GM21619 (cell line): Measurements from ENCODE around the gene RPL27A.
"Not testable (repeated sequence)": the region's sequence is repeated elsewhere in the genome, so short reads cannot be mapped to it uniquely, and the experiment has no call there.

ENCODE experiments used
- ATAC-seq: cut with Tn5 transposase; IDR thresholded peaks from one replicate; pipeline ENCODE4 v1.9.1; 2021; ENCODE audit not compliant: unreplicated experiment

Gene RPL27A

GRCh38 chr11:8682303-8683114 lies at the start of gene RPL27A, which contains the start of gene TRIM66:
RPL27A (plus strand) TSS chr11:8682792; CDS start chr11:8682814, 22 bp downstream.
TRIM66 (minus strand) TSS chr11:8682665; CDS start chr11:8672274, 10,391 bp downstream.
- peak; percentile 92 for ATAC-seq

GRCh38 chr11:8634498-8634897 lies 48.1 kb upstream of the RPL27A start:
- ATAC-seq = no peak

GRCh38 chr11:8636127-8636526 lies 46.5 kb upstream of the RPL27A start:
- ATAC-seq = no peak

GRCh38 chr11:8638300-8638699 lies 44.3 kb upstream of the RPL27A start:
- no peak for ATAC-seq

GRCh38 chr11:8639655-8640054 lies 42.9 kb upstream of the RPL27A start:
- no peak for ATAC-seq

GRCh38 chr11:8640267-8640906 lies 42.2 kb upstream of the RPL27A start:
- no peak for ATAC-seq

- ATAC-seq = no peak
These were observed 41.3 kb upstream of the RPL27A start for GRCh38 chr11:8641332-8641731.

GRCh38 chr11:8642196-8642841 lies 40.3 kb upstream of the RPL27A start:
- no peak for ATAC-seq

GRCh38 chr11:8646873-8647272 lies 35.7 kb upstream of the RPL27A start:
- ATAC-seq = no peak

- ATAC-seq = no peak
These were observed 33.2 kb upstream of the RPL27A start for GRCh38 chr11:8649361-8649760.

- no peak for ATAC-seq
These were observed 32.1 kb upstream of the RPL27A start for GRCh38 chr11:8650401-8650990.

GRCh38 chr11:8652140-8652539 lies 30.5 kb upstream of the RPL27A start:
- no peak for ATAC-seq

- ATAC-seq = no peak
These were observed 28.1 kb upstream of the RPL27A start for GRCh38 chr11:8654503-8654902.

GRCh38 chr11:8656291-8656690 lies 26.3 kb upstream of the RPL27A start:
- ATAC-seq = no peak

GRCh38 chr11:8658321-8659057 lies 24.1 kb upstream of the RPL27A start:
- no peak for ATAC-seq

GRCh38 chr11:8661001-8661795 lies 21.4 kb upstream of the RPL27A start:
- ATAC-seq = no peak

- ATAC-seq = no peak
These were observed 17.4 kb upstream of the RPL27A start for GRCh38 chr11:8665222-8665621.

GRCh38 chr11:8670081-8670480 lies 12.5 kb upstream of the RPL27A start:
- ATAC-seq = not testable (repeated sequence)

- ATAC-seq = no peak
These were observed 11.4 kb upstream of the RPL27A start for GRCh38 chr11:8671193-8671612.

- no peak for ATAC-seq
These were observed 10.9 kb upstream of the RPL27A start for GRCh38 chr11:8671651-8672062.
